Measurements from ENCODE around the gene MAP3K15. TPM values are rescaled to one million over a fixed set of nuclear protein-coding genes. Genes with fewer than 3 reads are reported as not detected.

The MAP3K15 gene
- polyA plus RNA-seq, 1 of the 3 experiments (the other 2 are of a cell fraction), result 0.07 TPM

DNA sequence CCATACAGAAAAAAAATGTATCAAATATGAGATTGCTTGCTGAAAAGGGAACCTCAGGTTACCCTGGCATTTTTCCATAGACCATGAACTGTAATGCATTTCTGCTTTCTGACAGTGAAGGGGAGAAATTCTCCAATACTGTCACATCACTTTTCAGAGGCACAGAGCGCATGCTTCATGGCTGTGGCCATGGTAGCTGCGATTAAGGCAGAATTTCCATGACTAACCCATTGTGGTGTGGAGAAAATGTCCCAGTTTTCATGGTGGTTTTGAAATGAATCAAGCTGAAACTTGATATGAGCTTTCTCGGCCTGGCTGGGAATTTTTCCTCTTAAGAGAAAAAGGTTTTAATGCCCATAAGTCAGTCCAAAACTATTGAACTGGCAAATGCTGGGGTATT is 39.5 kb upstream of the MAP3K15 start (continued):
- TF ChIP-seq MEF2A (IDR thresholded peaks at IDR 0.05; ENCODE audit: borderline replicate concordance, low read depth), result no peak
- TF ChIP-seq USF1 (IDR thresholded peaks at IDR 0.05; ENCODE audit: borderline replicate concordance, low read depth), result no peak
- TF ChIP-seq, protein P1, sequence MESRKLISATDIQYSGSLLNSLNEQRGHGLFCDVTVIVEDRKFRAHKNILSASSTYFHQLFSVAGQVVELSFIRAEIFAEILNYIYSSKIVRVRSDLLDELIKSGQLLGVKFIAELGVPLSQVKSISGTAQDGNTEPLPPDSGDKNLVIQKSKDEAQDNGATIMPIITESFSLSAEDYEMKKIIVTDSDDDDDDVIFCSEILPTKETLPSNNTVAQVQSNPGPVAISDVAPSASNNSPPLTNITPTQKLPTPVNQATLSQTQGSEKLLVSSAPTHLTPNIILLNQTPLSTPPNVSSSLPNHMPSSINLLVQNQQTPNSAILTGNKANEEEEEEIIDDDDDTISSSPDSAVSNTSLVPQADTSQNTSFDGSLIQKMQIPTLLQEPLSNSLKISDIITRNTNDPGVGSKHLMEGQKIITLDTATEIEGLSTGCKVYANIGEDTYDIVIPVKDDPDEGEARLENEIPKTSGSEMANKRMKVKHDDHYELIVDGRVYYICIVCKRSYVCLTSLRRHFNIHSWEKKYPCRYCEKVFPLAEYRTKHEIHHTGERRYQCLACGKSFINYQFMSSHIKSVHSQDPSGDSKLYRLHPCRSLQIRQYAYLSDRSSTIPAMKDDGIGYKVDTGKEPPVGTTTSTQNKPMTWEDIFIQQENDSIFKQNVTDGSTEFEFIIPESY (IDR thresholded peaks at IDR 0.05; ENCODE audit: borderline replicate concordance, low read depth), result no peak
- TF ChIP-seq SIN3A (IDR thresholded peaks at IDR 0.05; ENCODE audit: borderline replicate concordance, low read depth, low read length), result no peak
- no peak for TF ChIP-seq TAF1 (IDR thresholded peaks at IDR 0.05; ENCODE audit: borderline replicate concordance, low read depth, low read length)
- TF ChIP-seq RXRA (IDR thresholded peaks at IDR 0.05; ENCODE audit: borderline replicate concordance, low read depth), result no peak

GRCh38 chrX:19552793-19553192 is 37.5 kb upstream of the MAP3K15 start:
- H3K4me1 ChIP-seq (ENCODE audit: control insufficient read depth in 1 of 2, insufficient read depth in 2 of 2, low read depth in 1 of 2, low read length in 1 of 2), result peaks cover 0 to 9% of the 10 kb centered on the region in 2 experiments; a peak in 2 of 4 replicates
- no peak for DNase-seq
- no peak overlapping the region for H3K4me2 ChIP-seq
- CTCF ChIA-PET, result no interaction called here
- H3K79me2 ChIP-seq (ENCODE audit: insufficient read depth), result peaks cover 5% of the 10 kb centered on the region; the same call in 1 of the 2 replicates
- H3K9me3 ChIP-seq, result no peaks in the 10 kb centered on the region
- H3K27me3 ChIP-seq (ENCODE audit: insufficient read depth), result no peaks in the 10 kb centered on the region
- H3K9me2 ChIP-seq, result no peaks in the 10 kb centered on the region
- no peaks in the 10 kb centered on the region for H4K20me1 ChIP-seq (ENCODE audit: insufficient read depth)
- TF ChIP-seq PBX3 (IDR thresholded peaks at IDR 0.05) (no peak), RFX5 (IDR thresholded peaks at IDR 0.05; ENCODE audit: low read length) (no peak), TEAD4 (IDR thresholded peaks at IDR 0.05; ENCODE audit: borderline replicate concordance, insufficient read depth) (no peak), YY1 (IDR thresholded peaks at IDR 0.05; ENCODE audit: low read depth) (no peak), ELF1 (IDR thresholded peaks at IDR 0.05) (no peak), GABPA (IDR thresholded peaks at IDR 0.05; ENCODE audit: low read depth) (no peak), MXI1 (IDR thresholded peaks at IDR 0.05; ENCODE audit: low read depth, low read length) (no peak), FOSL2 (IDR thresholded peaks at IDR 0.05; ENCODE audit: borderline replicate concordance, low read depth) (no peak), RCOR1 (IDR thresholded peaks at IDR 0.05; ENCODE audit: low read length) (no peak), EP300 (IDR thresholded peaks at IDR 0.05; ENCODE audit: borderline replicate concordance in 1 of 2, low read depth in 1 of 2, low read length in 1 of 2) (no peak), USF2 (IDR thresholded peaks at IDR 0.05; ENCODE audit: borderline replicate concordance, low read depth, low read length) (no peak), SIN3A (IDR thresholded peaks at IDR 0.05; ENCODE audit: borderline replicate concordance, low read depth, low read length) (no peak), FOXJ3 (CRISPR knock-in tag; IDR thresholded peaks at IDR 0.05) (no peak), CTCF (IDR thresholded peaks at IDR 0.05) (no peak), NFIC (IDR thresholded peaks at IDR 0.05; ENCODE audit: borderline replicate concordance) (no peak), USF1 (IDR thresholded peaks at IDR 0.05; ENCODE audit: borderline replicate concordance, low read depth) (no peak), SMC3 (IDR thresholded peaks at IDR 0.05; ENCODE audit: low read depth, low read length) (no peak), JUND (IDR thresholded peaks at IDR 0.05) (no peak), RAD21 (IDR thresholded peaks at IDR 0.05; ENCODE audit: low read length) (no peak)
- TF ChIP-seq, protein P2, sequence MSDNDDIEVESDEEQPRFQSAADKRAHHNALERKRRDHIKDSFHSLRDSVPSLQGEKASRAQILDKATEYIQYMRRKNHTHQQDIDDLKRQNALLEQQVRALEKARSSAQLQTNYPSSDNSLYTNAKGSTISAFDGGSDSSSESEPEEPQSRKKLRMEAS (IDR thresholded peaks at IDR 0.05; ENCODE audit: low read depth), result no peak
- H3K36me3 ChIP-seq (replicated peaks in 1 of 2; ENCODE audit: control insufficient read depth in 1 of 2, insufficient read depth in 2 of 2, low read length in 1 of 2), result peaks cover 6 to 34% of the 10 kb centered on the region in 2 experiments
- H3F3A ChIP-seq (replicated peaks; ENCODE audit: insufficient read depth), result peaks cover 21% of the 10 kb centered on the region
- no peak overlapping the region for H3K9ac ChIP-seq
- no peak overlapping the region for H2AFZ ChIP-seq (ENCODE audit: low read depth)
- H3K4me3 ChIP-seq (ENCODE audit: low read depth in 2 of 2, low read length in 1 of 2), result no peak overlapping the region
- POLR2A ChIA-PET, result no interaction called here
- no peak overlapping the region for H3K27ac ChIP-seq (ENCODE audit: low read depth in 2 of 2, low read length in 1 of 2)
- 68% methylated on average over 6 of the region's 6 CpGs for WGBS (ENCODE audit: low lambda C conversion rate)
